ENCODE measurements around the gene TGFBR1.

DNA sequence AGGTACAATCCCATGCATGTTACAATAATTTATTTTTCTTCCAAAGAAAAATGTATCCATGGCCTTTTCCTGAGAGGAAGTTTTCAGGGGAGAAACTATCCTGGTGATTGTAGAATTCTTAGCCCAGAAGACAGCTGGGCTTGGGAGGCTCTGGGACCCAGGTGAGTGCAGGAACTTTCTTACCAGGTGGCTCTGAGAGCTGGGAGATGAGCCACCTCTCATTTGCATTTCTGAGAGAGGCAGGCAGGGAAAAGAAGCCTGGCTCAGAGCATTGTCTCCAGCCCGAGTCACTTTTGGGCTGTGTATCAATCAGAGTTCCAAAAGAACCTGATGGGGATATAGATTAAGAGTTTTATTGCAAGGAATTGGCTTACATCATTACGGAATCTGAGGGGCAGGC is 64.2 kb downstream of the TGFBR1 start:
- TF ChIP-seq, protein P1, sequence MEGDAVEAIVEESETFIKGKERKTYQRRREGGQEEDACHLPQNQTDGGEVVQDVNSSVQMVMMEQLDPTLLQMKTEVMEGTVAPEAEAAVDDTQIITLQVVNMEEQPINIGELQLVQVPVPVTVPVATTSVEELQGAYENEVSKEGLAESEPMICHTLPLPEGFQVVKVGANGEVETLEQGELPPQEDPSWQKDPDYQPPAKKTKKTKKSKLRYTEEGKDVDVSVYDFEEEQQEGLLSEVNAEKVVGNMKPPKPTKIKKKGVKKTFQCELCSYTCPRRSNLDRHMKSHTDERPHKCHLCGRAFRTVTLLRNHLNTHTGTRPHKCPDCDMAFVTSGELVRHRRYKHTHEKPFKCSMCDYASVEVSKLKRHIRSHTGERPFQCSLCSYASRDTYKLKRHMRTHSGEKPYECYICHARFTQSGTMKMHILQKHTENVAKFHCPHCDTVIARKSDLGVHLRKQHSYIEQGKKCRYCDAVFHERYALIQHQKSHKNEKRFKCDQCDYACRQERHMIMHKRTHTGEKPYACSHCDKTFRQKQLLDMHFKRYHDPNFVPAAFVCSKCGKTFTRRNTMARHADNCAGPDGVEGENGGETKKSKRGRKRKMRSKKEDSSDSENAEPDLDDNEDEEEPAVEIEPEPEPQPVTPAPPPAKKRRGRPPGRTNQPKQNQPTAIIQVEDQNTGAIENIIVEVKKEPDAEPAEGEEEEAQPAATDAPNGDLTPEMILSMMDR (IDR thresholded peaks at IDR 0.05; ENCODE audit: low read length): no peak
- TF ChIP-seq EZH2 (optimal IDR thresholded peaks at IDR 0.05; ENCODE audit: low read depth, low read length) (no peak), EZH2phosphoT487 (IDR thresholded peaks at IDR 0.05; ENCODE audit: low read length) (no peak)

Measured in MM.1S (cell line).